K562 (cell line): Measurements from ENCODE around the gene ITGBL1. TPM values are rescaled to one million over a fixed set of nuclear protein-coding genes. Genes with fewer than 3 reads are reported as not detected.

Source experiments
- ATAC-seq: fragments of 200-7000 bp; cut with Tn5 transposase; 3 replicates; pipeline ENCODE4 v1.9.1; 2020; ENCODE audit warnings: moderate library complexity
- BruUV-seq: library from RNA; stranded (reverse); fragments of 400-500 nt; replicated peaks from 2 replicates; lab custom pipeline; 2021; lab: Mats Ljungman, UMichigan
- CTCF ChIA-PET: fragments of 300-600 bp; formaldehyde crosslinking; extraction: SDS; loops from one replicate; lab custom pipeline; 2021; ENCODE audit warnings: low intra/inter-chr PET ratio; lab: Yijun Ruan, JAX
- POLR2A ChIA-PET: fragments of 300-600, 350-650 bp; sonication (Branson Sonifier 250); formaldehyde crosslinking; extraction: SDS; loops from one replicate; lab custom pipeline; 2021; ENCODE audit warnings: antibody characterized with exemption, inconsistent platforms; lab: Yijun Ruan, JAX
- DNase-seq, 4 experiments: peaks; one replicate each; pipeline versions ENCODE4 v3.0.0 to v3.0.0-alpha.2; 2011 to 2018; ENCODE audit warnings: low spot score in 3 of 4, mixed read lengths in 3 of 4; ENCODE audit errors: extremely low read depth in 1 of 4
- FAIRE-seq: peaks from 2 replicates; lab custom pipeline; 2011; peaks lifted over from hg19 to GRCh38; lab: Jason Lieb, UNC
- H2AFZ ChIP-seq: 2 replicates; pipeline ENCODE4 v1.6.0; 2011; ENCODE audit warnings: low read depth, low read length, control low read depth, inconsistent platforms
- H3K27ac ChIP-seq: fragments of 200-600 bp; 3 replicates; pipeline ENCODE4 v1.8.0; 2011; ENCODE audit warnings: low read depth, mild to moderate bottlenecking, control low read depth, inconsistent platforms, low read length, moderate library complexity, mixed read lengths; ENCODE audit errors: extremely low read depth
- H3K27me3 ChIP-seq, 2 experiments: fragments of 300-600 bp in 1 of 2; 2 replicates in 1 of 2; 3 replicates in 1 of 2; pipeline versions ENCODE4 v1.6.0 to v1.8.0; 2011; ENCODE audit warnings: inconsistent platforms in 2 of 2, low read length in 2 of 2, mild to moderate bottlenecking in 1 of 2, mixed read lengths in 1 of 2, moderate library complexity in 1 of 2; ENCODE audit not compliant: control insufficient read depth in 2 of 2, insufficient read depth in 2 of 2
- H3K36me3 ChIP-seq: fragments of 300-600 bp; 3 replicates; pipeline ENCODE4 v1.8.0; 2011; ENCODE audit warnings: mild to moderate bottlenecking, low read length, inconsistent platforms; ENCODE audit not compliant: control insufficient read depth, insufficient read depth
- H3K4me1 ChIP-seq, 2 experiments: fragments of 200-600 bp in 1 of 2; replicated peaks in 1 of 2; 2 replicates in 1 of 2; 3 replicates in 1 of 2; pipeline versions ENCODE4 v1.5.1 to v1.8.0; 2011; ENCODE audit warnings: inconsistent platforms in 2 of 2, low read length in 2 of 2, mild to moderate bottlenecking in 1 of 2, mixed read lengths in 1 of 2, moderate library complexity in 1 of 2; ENCODE audit not compliant: control insufficient read depth in 2 of 2, insufficient read depth in 2 of 2
- H3K4me2 ChIP-seq: 2 replicates; pipeline ENCODE4 v1.6.1; 2011; ENCODE audit warnings: low read length, control low read depth, inconsistent platforms, mixed read lengths; ENCODE audit not compliant: insufficient read depth
- H3K4me3 ChIP-seq: fragments of 200-600 bp; sonication (generic), shearing (Covaris generic); 2 replicates; pipeline ENCODE4 v1.5.1; 2016; ENCODE audit warnings: control low read depth, inconsistent platforms
- H3K79me2 ChIP-seq: fragments of 200-600 bp; 3 replicates; pipeline ENCODE4 v1.8.0; 2011; ENCODE audit warnings: low read length, inconsistent platforms; ENCODE audit not compliant: control insufficient read depth, insufficient read depth
- H3K9ac ChIP-seq, 2 experiments: 2 replicates each; pipeline versions ENCODE4 v1.6.0 to v1.6.1; 2011; ENCODE audit warnings: low read depth in 2 of 2, low read length in 2 of 2, control low read depth in 1 of 2, inconsistent platforms in 1 of 2, mild to moderate bottlenecking in 1 of 2, mixed read lengths in 1 of 2; ENCODE audit not compliant: insufficient read depth in 1 of 2
- H3K9me1 ChIP-seq: one replicate; pipeline ENCODE4 v1.6.0; 2011; ENCODE audit warnings: inconsistent platforms, mild to moderate bottlenecking, low read length, moderate library complexity; ENCODE audit not compliant: control insufficient read depth, insufficient read depth
- H3K9me3 ChIP-seq: replicated peaks from 2 replicates; pipeline ENCODE4 v1.5.1; 2011; ENCODE audit warnings: low read depth, low read length, inconsistent platforms; ENCODE audit not compliant: control insufficient read depth, insufficient read depth
- H4K20me1 ChIP-seq: replicated peaks from 2 replicates; pipeline ENCODE4 v1.6.1; 2011; ENCODE audit warnings: low read length, inconsistent platforms, mixed read lengths; ENCODE audit not compliant: control insufficient read depth, insufficient read depth
- FOXP1 ChIP-seq: sonication (generic); formaldehyde crosslinking; IDR thresholded peaks from 2 replicates; pipeline ENCODE4 v1.8.0; 2022; ENCODE audit warnings: mild to moderate bottlenecking, missing genetic modification reagents
- NONO ChIP-seq, 2 experiments: fragments of 200-400 bp in 1 of 2; fragments of 450-650 bp in 1 of 2; formaldehyde crosslinking in 1 of 2; IDR thresholded peaks; 2 replicates each; pipeline ENCODE4 v1.6.1; 2017; ENCODE audit warnings: low read depth in 2 of 2, mild to moderate bottlenecking in 2 of 2, moderate library complexity in 2 of 2, low read length in 1 of 2
- RBM14 ChIP-seq: fragments of 200-400 bp; formaldehyde crosslinking; IDR thresholded peaks from 2 replicates; pipeline ENCODE4 v1.6.1; 2018; ENCODE audit warnings: low read depth, mild to moderate bottlenecking, low read length, moderate library complexity, borderline replicate concordance; ENCODE audit not compliant: insufficient read depth
- RHOXF2B ChIP-seq: fragments of 250-450 bp; sonication (Bioruptor Pico); conservative IDR thresholded peaks from 2 replicates; pipeline ENCODE4 v1.5.1; 2021
- SMC3 ChIP-seq: conservative IDR thresholded peaks from 2 replicates; pipeline ENCODE4 v1.6.1; 2011; ENCODE audit warnings: low read depth, low read length, improper control_type of control experiment; ENCODE audit not compliant: insufficient read depth
- ZBED1 ChIP-seq: IDR thresholded peaks from 2 replicates; pipeline ENCODE4 v1.6.1; 2014
- ZNF41 ChIP-seq: fragments of 250-450 bp; sonication (Bioruptor Pico); conservative IDR thresholded peaks from 2 replicates; pipeline ENCODE4 v1.4.0; 2020; ENCODE audit warnings: mild to moderate bottlenecking
- in situ Hi-C: fragments of 300-500 bp; cut with MboI; formaldehyde crosslinking; loops from 4 replicates; pipeline ENCODE4 v1.15.0; 2018; ENCODE audit warnings: inconsistent platforms, mixed read lengths
- intact Hi-C: fragments of 100-400 bp; cut with micrococcal nuclease; formaldehyde crosslinking; loops from 2 replicates; pipeline ENCODE4 v1.14.2; 2022
- polyA plus RNA-seq, 8 experiments: library from polyadenylated mRNA; depleted of rRNA in 4 of 8; stranded (reverse) in 5 of 8; unstranded in 3 of 8; fragments of >200 nt; fragmentation: Nextera tagmentation in 2 of 8; fragmentation: Illumina TruSeq in 1 of 8; extraction: Ambion mirVana in 2 of 8; extraction: Trizol in 1 of 8; gene quantifications; 2 replicates each; pipeline versions ENCODE4 v1.2.1 to v1.2.3, GENCODE V29; 2011 to 2014; ENCODE audit warnings: inconsistent platforms in 1 of 8, missing spikeins in 1 of 8
- total RNA-seq, 7 experiments: library from RNA; depleted of rRNA in 6 of 7; stranded (reverse); fragments of >200 nt in 6 of 7; fragmentation: Illumina TruSeq in 2 of 7; extraction: Trizol in 2 of 7; gene quantifications; 2 replicates each; pipeline versions ENCODE4 v1.2.1 to v1.2.3, GENCODE V29; 2011 to 2021; ENCODE audit warnings: low replicate concordance in 1 of 7
- TF ChIP-seq, protein P1 (sequence below): fragments of 450-650 bp; formaldehyde crosslinking; IDR thresholded peaks from 2 replicates; pipeline ENCODE4 v1.4.0; 2022; ENCODE audit warnings: missing genetic modification characterization

ITGBL1 gene
- total and polyA plus RNA-seq, 9 of the 15 experiments (the other 6 are each of a cell fraction or from before 2014, with no cell fraction given) = 0.04 to 0.73 (median 0.32) TPM; not detected in 1

DNA sequence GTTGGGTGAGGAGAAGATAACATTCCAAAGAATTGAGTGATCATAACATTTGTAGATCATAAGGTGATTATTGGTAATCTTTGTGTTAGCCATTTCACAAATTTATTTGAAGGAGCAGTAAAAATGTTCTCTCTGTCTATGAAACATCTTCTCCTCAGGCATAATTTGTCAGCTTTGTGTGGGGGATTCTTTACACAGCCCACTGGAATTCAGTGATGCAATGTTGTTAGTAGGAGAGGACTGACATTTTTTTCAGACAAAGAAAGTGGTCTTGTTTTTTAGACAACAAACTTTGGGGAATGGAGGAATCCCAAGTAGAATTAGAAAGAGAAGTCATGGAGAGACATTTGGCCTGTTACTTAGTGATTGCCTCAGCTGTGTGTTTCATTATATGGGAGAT is 100.3 kb downstream of the ITGBL1 start:
- no peaks in the 10 kb centered on the region for H3K79me2 ChIP-seq
- no peak overlapping the region for H3K4me2 ChIP-seq
- ATAC-seq (no peak), FAIRE-seq (no peak)
- H3K27me3 ChIP-seq = no peaks in the 10 kb centered on the region
- in situ Hi-C loops = no loop called here
- H3K36me3 ChIP-seq = no peaks in the 10 kb centered on the region
- no peaks in the 10 kb centered on the region for H4K20me1 ChIP-seq
- ChIA-PET CTCF (no interaction called here), POLR2A (no interaction called here)
- H2AFZ ChIP-seq = no peak overlapping the region
- H3K9me1 ChIP-seq = no peaks in the 10 kb centered on the region
- H3K4me3 ChIP-seq = no peak overlapping the region
- H3K27ac ChIP-seq = no peak overlapping the region
- TF ChIP-seq ZNF41 (CRISPR knock-in tag) = no peak
- TF ChIP-seq SMC3 = no peak
- no peak for TF ChIP-seq RHOXF2B (CRISPR knock-in tag)
- no peak for TF ChIP-seq RBM14
- TF ChIP-seq, protein P1, sequence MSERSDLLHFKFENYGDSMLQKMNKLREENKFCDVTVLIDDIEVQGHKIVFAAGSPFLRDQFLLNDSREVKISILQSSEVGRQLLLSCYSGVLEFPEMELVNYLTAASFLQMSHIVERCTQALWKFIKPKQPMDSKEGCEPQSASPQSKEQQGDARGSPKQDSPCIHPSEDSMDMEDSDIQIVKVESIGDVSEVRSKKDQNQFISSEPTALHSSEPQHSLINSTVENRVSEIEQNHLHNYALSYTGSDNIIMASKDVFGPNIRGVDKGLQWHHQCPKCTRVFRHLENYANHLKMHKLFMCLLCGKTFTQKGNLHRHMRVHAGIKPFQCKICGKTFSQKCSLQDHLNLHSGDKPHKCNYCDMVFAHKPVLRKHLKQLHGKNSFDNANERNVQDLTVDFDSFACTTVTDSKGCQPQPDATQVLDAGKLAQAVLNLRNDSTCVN (CRISPR knock-in tag) = no peak
- TF ChIP-seq ZBED1 = no peak
- no peak for TF ChIP-seq FOXP1 (CRISPR knock-in tag)
- no peak for TF ChIP-seq NONO (IDR thresholded peaks at IDR 0.05; ENCODE audit: low read depth in 2 of 2, low read length in 1 of 2)
- TF ChIP-seq, all 486 proteins: peak for 0
- intact Hi-C loops = no loop called here
- no peak for DNase-seq
- Histone ChIP-seq H3K9ac (no peak overlapping the region), H3K9me3 (no peaks in the 10 kb centered on the region), H3K4me1 (no peaks in the 10 kb centered on the region)
- BruUV-seq = no TSS peak
